Lower leg skin (tissue), 3 donors: ENCODE measurements around the gene CST3.

Experiments used
- POLR2A ChIP-seq, 2 donors: fragments of 450-650 bp; IDR thresholded peaks; one replicate each; pipeline ENCODE4 v1.6.1; 2016 to 2017; ENCODE audit warnings: antibody characterized with exemption in 2 of 2, mild to moderate bottlenecking in 1 of 2, moderate library complexity in 1 of 2
- TF ChIP-seq, protein P1 (sequence below), 3 donors: fragments of 450-650 bp; IDR thresholded peaks; one replicate each; pipeline ENCODE4 v1.5.1; 2016; ENCODE audit warnings: antibody characterized with exemption in 3 of 3, mild to moderate bottlenecking in 3 of 3, moderate library complexity in 2 of 3

DNA sequence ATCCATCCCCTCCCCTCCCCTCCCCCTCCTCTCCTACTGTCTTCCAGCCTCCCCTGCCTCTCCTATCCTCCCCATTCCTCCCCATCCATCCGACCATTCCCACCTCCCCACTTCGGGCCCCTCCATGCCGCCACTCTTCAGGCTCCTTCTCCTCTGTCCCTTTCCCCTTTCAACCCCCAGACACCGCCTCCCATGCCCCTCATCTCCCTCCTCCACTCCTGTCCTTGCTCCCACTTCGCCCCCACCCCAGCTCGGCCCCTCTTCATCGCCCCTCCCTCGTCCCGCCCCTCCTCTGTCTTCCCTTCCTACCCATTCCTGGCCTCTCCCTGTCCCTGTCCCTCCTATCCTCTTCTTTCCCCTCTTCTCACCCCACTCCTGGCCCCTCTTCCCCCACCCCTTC is 554 bp upstream of the CST3 start:
- TF ChIP-seq, protein P1, sequence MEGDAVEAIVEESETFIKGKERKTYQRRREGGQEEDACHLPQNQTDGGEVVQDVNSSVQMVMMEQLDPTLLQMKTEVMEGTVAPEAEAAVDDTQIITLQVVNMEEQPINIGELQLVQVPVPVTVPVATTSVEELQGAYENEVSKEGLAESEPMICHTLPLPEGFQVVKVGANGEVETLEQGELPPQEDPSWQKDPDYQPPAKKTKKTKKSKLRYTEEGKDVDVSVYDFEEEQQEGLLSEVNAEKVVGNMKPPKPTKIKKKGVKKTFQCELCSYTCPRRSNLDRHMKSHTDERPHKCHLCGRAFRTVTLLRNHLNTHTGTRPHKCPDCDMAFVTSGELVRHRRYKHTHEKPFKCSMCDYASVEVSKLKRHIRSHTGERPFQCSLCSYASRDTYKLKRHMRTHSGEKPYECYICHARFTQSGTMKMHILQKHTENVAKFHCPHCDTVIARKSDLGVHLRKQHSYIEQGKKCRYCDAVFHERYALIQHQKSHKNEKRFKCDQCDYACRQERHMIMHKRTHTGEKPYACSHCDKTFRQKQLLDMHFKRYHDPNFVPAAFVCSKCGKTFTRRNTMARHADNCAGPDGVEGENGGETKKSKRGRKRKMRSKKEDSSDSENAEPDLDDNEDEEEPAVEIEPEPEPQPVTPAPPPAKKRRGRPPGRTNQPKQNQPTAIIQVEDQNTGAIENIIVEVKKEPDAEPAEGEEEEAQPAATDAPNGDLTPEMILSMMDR (IDR thresholded peaks at IDR 0.05), result no peak
- no peak for TF ChIP-seq POLR2A (IDR thresholded peaks at IDR 0.05)
